ENCODE measurements around the gene TUBA3C.

TUBA3C gene

GRCh38 chr13:19157461-19157860 is 24.2 kb downstream of the TUBA3C start:
- no peak overlapping the region for H3K4me3 ChIP-seq (ENCODE audit: low read depth, low read length)
- DNase-seq (ENCODE audit: low read depth), result no peak
- TF ChIP-seq POLR2A (IDR thresholded peaks at IDR 0.05; ENCODE audit: extremely low read depth, insufficient read length) (no peak), MYC (IDR thresholded peaks at IDR 0.05; ENCODE audit: low read depth, low read length) (no peak)
- TF ChIP-seq, protein P1, sequence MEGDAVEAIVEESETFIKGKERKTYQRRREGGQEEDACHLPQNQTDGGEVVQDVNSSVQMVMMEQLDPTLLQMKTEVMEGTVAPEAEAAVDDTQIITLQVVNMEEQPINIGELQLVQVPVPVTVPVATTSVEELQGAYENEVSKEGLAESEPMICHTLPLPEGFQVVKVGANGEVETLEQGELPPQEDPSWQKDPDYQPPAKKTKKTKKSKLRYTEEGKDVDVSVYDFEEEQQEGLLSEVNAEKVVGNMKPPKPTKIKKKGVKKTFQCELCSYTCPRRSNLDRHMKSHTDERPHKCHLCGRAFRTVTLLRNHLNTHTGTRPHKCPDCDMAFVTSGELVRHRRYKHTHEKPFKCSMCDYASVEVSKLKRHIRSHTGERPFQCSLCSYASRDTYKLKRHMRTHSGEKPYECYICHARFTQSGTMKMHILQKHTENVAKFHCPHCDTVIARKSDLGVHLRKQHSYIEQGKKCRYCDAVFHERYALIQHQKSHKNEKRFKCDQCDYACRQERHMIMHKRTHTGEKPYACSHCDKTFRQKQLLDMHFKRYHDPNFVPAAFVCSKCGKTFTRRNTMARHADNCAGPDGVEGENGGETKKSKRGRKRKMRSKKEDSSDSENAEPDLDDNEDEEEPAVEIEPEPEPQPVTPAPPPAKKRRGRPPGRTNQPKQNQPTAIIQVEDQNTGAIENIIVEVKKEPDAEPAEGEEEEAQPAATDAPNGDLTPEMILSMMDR (IDR thresholded peaks at IDR 0.05; ENCODE audit: low read depth, low read length), result no peak
- TF ChIP-seq, protein P2, sequence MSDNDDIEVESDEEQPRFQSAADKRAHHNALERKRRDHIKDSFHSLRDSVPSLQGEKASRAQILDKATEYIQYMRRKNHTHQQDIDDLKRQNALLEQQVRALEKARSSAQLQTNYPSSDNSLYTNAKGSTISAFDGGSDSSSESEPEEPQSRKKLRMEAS (IDR thresholded peaks at IDR 0.05; ENCODE audit: low read depth, low read length), result no peak

GRCh38 chr13:19156013-19156825 is 25.4 kb downstream of the TUBA3C start:
- no peak overlapping the region for H3K4me3 ChIP-seq (ENCODE audit: low read depth, low read length)
- TF ChIP-seq, protein P1 (IDR thresholded peaks at IDR 0.05; ENCODE audit: low read depth, low read length), result no peak
- TF ChIP-seq MYC (IDR thresholded peaks at IDR 0.05; ENCODE audit: low read depth, low read length) (no peak), POLR2A (IDR thresholded peaks at IDR 0.05; ENCODE audit: extremely low read depth, insufficient read length) (no peak)
- TF ChIP-seq, protein P2 (IDR thresholded peaks at IDR 0.05; ENCODE audit: low read depth, low read length), result no peak
- no peak for DNase-seq (ENCODE audit: low read depth)

DNA sequence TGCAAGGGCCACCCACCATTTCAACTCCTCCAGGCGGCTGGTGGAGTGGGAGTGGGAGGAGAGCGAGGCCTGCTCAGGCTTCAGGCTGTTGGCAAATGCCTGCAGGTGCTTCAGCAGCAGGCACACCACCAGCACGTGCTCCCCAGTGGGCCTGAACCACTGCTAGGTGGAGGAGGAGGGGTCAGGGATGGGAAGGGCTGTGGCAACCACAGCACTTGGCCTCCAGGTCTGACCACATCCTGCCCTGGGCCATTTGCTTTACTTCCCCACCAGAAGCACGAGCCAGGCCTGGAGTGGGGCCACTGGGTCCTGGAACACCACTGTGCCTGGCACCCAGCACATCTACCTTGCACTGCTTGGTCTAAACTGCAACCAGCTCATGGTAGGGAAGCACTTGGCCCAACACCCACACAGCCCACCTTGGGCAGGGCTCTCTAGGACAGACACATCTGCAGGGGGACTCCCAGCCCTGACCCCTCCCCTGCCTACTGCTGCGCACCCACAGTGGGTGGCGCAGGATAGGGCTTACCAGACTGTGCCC is 26.2 kb downstream of the TUBA3C start:
- H3K4me3 ChIP-seq (ENCODE audit: low read depth, low read length), result no peak overlapping the region
- DNase-seq (ENCODE audit: low read depth), result peak; percentile 70
- TF ChIP-seq, protein P2 (IDR thresholded peaks at IDR 0.05; ENCODE audit: low read depth, low read length), result peak; percentile 97
- TF ChIP-seq, protein P1 (IDR thresholded peaks at IDR 0.05; ENCODE audit: low read depth, low read length), result no peak
- peak; percentile 83 for TF ChIP-seq MYC (IDR thresholded peaks at IDR 0.05; ENCODE audit: low read depth, low read length)
- TF ChIP-seq POLR2A (IDR thresholded peaks at IDR 0.05; ENCODE audit: extremely low read depth, insufficient read length), result no peak

- TF ChIP-seq, protein P2 (IDR thresholded peaks at IDR 0.05; ENCODE audit: low read depth, low read length), result no peak
- TF ChIP-seq, protein P1 (IDR thresholded peaks at IDR 0.05; ENCODE audit: low read depth, low read length), result no peak
- no peak for TF ChIP-seq MYC (IDR thresholded peaks at IDR 0.05; ENCODE audit: low read depth, low read length)
- no peak for TF ChIP-seq POLR2A (IDR thresholded peaks at IDR 0.05; ENCODE audit: extremely low read depth, insufficient read length)
- DNase-seq (ENCODE audit: low read depth), result no peak
- H3K4me3 ChIP-seq (ENCODE audit: low read depth, low read length), result no peak overlapping the region
These were observed 26.8 kb downstream of the TUBA3C start for GRCh38 chr13:19154843-19155242.

DNA sequence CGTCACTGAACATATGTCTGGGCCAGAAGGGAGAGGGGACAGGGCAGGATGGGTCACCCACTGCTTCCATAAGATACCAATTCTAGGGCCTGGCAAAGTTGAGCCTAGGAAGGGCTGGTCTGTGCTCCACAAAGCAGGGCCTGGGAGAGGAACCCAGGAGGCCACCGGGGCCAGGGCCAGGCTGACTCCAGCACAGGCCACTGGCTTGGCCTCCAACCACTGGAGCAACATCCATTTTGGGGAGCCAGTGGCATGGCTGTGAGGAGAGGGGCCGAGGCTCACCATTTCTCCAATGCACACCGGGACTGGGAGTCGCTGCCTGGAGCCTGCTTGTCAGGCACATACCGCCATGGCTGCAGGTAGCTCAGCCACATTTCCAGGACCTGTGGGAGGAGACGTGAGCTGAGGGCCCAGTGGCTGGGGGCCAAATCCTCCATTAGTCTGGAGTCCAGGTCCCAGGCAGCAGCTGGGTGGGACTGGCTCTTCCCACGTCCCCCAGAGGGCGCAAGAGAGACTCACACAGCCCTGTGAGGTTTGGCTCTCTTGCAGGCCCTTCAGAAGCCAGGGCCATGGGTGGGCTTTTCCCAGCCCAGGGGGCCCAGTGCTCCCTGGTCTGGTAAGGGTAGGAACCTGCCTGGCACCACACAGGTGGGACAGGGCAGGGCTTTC is 27.7 kb downstream of the TUBA3C start:
- no peak overlapping the region for H3K4me3 ChIP-seq (ENCODE audit: low read depth, low read length)
- DNase-seq (ENCODE audit: low read depth), result peak; percentile 54
- TF ChIP-seq, protein P1 (IDR thresholded peaks at IDR 0.05; ENCODE audit: low read depth, low read length), result peak; percentile 71
- TF ChIP-seq, protein P2 (IDR thresholded peaks at IDR 0.05; ENCODE audit: low read depth, low read length), result no peak
